Stimulated activated CD8-positive, alpha-beta memory T cell treated with anti-CD3 and anti-CD28 coated beads, Interleukin-15, amount 100 ng/mL, for 4 hours (primary cell): Measurements from ENCODE around the gene ELOB.

Experiments
- DNase-seq, 2 donors: peaks; one replicate each; pipeline ENCODE4 v3.0.0-alpha.2; 2020; ENCODE audit warnings: low read depth in 2 of 2

Gene ELOB

GRCh38 chr16:2777231-2777902, at the start of gene ELOB:
ELOB (minus strand) TSS chr16:2777280; CDS start chr16:2777239, 41 bp downstream.
- DNase-seq, result peak; percentile 75 to 85

GRCh38 chr16:2825906-2826305, 48.8 kb upstream of the ELOB start:
- no peak for DNase-seq

- no peak for DNase-seq
These were observed 48.1 kb upstream of the ELOB start for GRCh38 chr16:2825049-2825742.

DNA sequence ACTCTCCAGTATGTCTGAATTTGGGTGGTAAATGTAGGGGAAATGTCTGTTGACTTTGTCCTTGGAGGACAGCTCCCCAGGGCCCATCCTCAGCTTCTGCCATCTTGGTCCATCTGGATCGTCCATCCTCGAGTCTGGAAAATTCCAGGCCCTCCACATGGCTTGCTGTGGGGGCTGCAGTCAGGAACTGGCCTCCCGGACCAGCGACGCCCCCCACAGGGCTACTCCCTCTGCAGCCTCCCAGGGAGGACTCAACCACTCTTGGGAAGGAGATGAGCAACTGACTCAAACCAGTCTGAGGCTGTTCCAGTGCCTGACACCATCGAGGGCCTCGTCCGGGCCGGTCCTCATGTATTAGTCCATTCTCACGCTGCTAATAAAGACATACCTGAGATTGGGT, 47.5 kb upstream of the ELOB start:
- DNase-seq, result no peak

DNA sequence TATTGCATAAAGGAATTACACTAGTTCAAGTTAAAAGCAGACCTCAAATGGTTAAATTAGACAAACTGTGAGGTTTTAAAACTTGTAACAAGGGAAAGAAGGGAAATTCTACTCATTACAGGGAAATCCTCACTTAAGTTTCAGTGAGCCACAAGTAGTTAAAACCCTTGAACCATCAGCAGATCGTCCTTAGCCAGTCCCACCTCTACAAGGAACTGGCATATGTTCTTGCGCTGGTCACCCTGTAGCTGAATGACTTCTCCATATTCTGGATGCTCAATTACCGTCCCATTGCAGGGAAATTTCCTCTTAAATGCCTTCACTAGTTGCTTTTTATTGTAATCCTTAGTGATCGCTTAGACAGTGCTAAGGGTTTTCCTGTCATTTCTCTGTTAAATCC, 45.4 kb upstream of the ELOB start:
- no peak for DNase-seq

DNA sequence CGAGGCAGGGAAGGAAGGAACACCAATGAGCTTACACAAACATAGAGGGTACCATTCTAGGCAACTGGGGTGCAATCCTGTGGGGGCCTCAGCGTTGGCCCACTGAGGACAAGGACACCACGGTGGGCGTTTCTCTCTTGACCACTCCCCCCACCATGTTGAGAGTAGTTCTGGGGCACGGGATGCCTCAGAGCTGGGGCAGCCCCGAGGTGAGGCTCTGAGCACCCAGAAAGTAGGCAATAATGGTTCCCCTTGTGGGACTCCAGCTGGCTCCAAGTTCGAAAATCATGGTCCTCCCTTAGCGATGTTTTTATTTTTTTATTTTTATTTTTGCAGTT, 45.0 kb upstream of the ELOB start:
- no peak for DNase-seq

- no peak for DNase-seq
These were observed 44.5 kb upstream of the ELOB start for GRCh38 chr16:2821487-2822157.

- DNase-seq, result no peak
These were observed 43.9 kb upstream of the ELOB start for GRCh38 chr16:2820836-2821486.

DNA sequence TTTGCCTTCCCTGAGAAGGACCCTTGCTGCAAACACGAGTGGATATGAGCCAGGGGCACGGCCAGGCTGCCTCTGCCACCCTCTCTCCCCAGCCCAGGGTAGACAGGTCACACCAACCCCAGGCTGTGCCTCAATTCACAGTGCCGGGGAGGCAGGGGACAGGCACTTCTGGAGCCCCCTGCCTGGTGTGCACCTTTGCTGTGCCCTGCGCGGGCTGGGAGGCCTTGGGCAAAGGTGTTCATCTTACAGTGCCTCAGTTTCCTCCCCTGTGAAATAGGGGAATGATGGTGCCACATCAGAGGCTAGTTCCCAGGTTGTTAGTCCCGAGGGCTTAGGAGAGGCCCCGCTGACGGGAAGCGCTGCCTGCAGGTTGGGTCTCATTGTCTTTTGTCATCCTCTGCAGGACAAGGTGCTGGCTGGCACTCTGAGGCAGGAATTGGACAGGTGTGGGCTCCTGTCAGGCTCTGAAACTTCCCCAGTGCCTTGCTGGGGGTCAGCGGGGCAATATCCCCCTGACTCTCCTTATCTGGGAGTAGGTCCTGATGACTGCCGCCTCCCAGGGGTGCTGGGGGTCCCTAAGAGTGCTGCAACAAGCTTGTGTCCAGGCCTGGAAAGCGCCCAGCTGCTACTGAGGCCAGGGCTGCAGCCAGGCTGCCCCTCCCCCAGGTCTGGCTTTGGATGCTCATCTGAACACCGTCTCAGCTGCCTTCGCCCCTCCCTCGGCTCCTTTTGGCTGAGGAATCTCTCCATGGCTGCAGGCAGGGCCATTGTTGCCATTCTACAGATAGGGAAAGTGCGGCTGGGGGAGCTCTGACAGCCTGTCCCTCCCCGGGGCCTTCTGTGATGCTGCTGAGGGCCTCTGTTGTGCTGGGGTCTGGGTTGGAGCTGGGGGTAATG, 43.1 kb upstream of the ELOB start:
- no peak for DNase-seq

GRCh38 chr16:2819179-2819938, 42.3 kb upstream of the ELOB start:
- no peak for DNase-seq

DNA sequence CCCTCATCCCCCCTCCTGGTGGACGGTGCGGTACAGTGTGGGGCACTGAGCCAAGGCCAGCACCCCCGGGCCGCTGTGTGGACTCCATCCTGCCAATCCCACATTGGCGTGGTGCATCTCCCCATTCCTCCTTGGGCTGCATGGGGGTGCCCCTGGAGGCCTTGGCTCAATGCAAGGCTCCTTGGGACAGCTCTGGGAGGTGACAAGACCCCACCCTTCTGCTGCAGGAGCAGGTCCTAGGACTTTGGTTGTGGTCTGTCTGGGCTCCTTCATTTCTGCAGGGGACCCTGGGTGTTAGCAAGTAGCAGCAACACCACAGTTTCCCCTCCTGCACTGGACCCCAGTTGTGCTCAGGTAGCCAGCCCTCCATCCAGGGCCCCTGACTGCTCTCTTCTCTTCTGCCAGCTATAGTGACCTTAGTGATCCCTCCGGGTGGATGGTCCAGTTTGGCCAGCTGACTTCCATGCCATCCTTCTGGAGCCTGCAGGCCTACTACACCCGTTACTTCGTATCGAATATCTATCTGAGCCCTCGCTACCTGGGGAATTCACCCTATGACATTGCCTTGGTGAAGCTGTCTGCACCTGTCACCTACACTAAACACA, 41.3 kb upstream of the ELOB start:
- no peak for DNase-seq

DNA sequence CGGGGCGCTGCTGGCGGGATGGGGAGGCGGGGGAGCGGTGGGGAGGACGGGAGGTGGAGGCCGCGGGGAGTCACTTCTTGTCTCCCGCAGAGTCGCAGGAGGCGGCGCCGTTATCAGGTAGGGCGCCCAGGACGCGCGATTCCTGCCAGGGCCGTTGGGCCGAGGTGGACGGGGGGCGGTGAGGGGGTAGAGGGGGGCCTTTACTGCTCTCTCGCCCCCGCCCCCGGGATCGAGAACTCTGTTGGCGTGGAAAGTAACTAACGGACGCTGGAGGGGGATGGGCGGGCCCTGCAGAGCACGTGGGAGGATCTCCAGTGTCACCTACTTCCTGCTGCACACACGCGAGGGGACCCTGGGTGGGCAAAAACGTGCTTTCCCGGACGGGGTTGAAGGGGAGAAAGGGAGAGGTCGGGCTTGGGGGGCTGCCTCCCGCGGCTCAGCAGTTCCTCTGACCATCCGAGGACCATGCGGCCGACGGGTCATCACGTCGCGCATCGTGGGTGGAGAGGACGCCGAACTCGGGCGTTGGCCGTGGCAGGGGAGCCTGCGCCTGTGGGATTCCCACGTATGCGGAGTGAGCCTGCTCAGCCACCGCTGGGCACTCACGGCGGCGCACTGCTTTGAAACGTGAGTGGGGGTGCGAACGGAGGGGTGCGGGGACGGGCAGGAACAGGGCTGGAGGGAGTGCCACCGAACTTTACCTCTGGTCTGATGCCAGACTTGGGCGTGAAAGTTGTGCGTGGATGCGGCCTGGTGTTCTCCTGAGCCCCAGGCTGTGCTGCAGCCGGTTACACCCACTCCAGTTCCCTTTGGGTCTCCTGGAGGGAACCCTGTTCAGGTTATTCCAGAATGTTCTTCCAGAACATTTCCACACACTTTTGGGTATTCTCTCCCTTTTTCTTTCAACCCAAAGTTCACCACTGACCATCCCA, 40.5 kb upstream of the ELOB start:
- DNase-seq, result no peak

DNA sequence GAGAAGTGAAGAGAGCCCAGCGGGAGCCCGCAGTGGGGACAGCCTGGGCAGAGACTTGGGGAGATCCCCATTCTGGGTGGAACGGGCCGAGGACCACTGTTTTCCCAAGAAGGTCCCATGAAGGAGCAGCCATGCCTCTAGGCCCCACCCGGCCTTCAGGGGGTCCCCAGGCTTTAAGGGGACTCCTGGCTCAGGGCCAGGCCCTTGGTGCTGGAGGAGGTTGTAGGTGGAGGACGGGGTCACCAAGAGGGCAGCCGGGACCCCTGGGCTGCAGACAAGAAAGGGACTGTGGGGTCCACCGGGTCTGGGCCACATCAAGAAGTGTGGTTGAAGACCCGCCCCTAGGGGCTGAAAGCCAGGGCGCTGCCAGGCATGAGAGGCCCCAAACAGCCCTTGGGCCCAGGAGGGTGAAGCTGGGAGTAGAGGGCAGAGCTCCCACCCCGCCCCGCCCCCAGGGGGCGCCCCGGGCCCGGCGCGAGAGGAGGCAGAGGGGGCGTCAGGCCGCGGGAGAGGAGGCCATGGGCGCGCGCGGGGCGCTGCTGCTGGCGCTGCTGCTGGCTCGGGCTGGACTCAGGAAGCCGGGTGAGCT, 39.8 kb upstream of the ELOB start, which contains the start of gene PRSS21:
Gene PRSS21 (plus strand): TSS at position 487 of the 589 bp plus-strand sequence. CDS start 32 bp downstream, at position 519.
- DNase-seq, result no peak

DNA sequence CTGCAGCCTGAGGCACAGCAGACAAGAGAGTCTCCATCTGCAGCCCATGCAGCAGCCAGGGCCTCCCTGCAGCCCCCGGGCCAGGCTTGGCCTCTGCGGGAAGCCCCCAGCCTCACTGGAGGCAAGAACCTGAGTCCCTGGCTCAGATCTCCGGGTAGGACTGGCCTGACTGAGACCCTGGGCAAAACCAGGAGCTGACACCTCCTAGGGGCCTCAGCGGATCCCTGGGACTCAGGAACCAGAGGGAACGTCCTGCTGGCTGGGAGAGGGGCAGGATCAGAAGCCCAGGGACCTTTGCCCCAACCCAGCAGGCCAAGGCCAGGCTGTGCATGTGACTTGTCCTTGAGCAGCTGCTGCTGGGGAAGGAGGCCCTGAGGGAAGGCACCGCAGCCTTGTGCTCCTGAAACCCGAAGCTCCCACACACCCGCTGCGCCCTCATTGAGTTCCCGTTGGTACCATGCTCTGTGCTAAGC, 38.3 kb upstream of the ELOB start:
- DNase-seq, result no peak

DNA sequence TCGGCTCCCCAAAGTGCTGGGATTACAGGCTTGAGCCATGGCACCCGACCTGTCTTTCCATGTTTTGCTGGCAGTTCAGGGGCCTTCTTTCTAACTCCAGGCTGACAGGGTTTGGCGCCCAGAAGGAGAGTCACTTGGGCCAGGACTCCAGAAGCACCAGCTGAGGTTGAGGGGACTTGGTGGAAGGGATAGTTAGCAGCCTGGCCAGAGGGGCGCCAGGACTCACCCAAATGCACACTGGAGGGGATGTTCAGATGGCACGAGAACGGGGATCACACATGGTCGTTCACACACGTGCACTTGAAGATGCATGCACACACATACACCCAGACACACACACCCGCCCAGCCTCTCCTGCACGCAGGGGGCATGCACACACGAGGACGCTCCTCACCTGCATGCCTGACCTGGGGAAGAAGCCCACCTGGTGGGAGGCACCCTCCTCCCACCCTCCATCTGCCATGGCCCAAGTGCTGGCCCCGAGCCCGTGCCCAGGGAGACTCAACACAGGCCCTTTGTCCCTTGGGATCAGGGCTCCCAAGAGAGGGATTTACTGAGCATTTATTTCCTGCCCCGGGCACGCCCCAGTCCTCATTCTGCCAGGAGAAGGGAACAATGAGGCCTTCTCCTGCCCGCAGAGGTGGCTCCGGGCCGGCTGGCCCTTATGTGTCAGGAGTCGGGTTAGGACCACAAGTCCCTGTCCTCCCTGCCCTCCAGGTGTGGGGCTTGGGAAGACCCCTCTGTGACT, 37.6 kb upstream of the ELOB start:
- DNase-seq, result no peak

DNA sequence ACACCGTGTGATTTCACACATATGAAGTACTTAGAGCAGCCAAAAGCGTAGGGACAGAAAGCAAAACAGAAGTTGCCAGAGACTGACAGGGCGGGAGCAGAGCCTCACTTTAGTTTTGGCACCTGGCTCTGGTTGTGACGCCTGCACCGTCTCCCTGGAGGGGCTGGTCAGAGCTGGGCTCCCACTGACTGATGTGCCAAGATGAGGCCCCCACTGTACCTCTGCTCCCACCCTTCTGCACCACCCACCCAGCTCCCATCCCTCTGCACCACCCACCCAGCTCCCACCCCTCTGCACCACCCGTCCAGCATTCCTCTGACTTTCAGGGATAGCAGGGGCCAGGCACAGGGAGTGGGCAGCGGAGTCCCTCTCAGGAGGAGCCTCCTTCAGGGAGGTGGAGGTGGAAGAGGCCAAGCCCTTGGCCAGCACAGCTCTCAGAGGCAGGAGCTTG, 36.7 kb upstream of the ELOB start:
- no peak for DNase-seq

- DNase-seq, result no peak
These were observed 34.8 kb upstream of the ELOB start for GRCh38 chr16:2811703-2812471.
